Fibroblast of lung (primary cell): ENCODE data around the gene PSMD1. TPM values are rescaled to one million over a fixed set of nuclear protein-coding genes. Genes with fewer than 3 reads are reported as not detected.

ENCODE experiments used
- DNase-seq, 2 donors: peaks; one replicate each; pipeline versions ENCODE4 v3.0.0 to v3.0.0-alpha.2; 2010; ENCODE audit warnings: low read depth in 2 of 2
- H2AFZ ChIP-seq: 2 replicates; pipeline ENCODE4 v1.5.1; 2012; ENCODE audit warnings: low read length, control low read depth, inconsistent platforms
- H3K27ac ChIP-seq: 2 replicates; pipeline ENCODE4 v1.5.1; 2011; ENCODE audit warnings: low read length, control low read depth; ENCODE audit not compliant: insufficient read depth
- H3K27me3 ChIP-seq: 2 replicates; pipeline ENCODE4 v1.5.1; 2011; ENCODE audit warnings: mild to moderate bottlenecking, low read length; ENCODE audit not compliant: control insufficient read depth, insufficient read depth
- H3K36me3 ChIP-seq: 2 replicates; pipeline ENCODE4 v1.5.1; 2011; ENCODE audit warnings: low read length; ENCODE audit not compliant: control insufficient read depth, insufficient read depth
- H3K4me1 ChIP-seq: 2 replicates; pipeline ENCODE4 v1.5.1; 2011; ENCODE audit warnings: low read length; ENCODE audit not compliant: control insufficient read depth, insufficient read depth; ENCODE audit errors: extremely low read depth
- H3K4me2 ChIP-seq: 2 replicates; pipeline ENCODE4 v1.5.1; 2011; ENCODE audit warnings: low read length, control low read depth; ENCODE audit not compliant: insufficient read depth; ENCODE audit errors: extremely low read depth
- H3K4me3 ChIP-seq, 4 experiments: fragments of 200-600 bp in 1 of 4; sonication (generic) in 1 of 4; replicated peaks in 1 of 4; 2 replicates each; pipeline ENCODE4 v1.5.1; 2011 to 2016; ENCODE audit warnings: low read length in 4 of 4, low read depth in 3 of 4, mild to moderate bottlenecking in 3 of 4, control low read depth in 2 of 4, inconsistent platforms in 1 of 4, mixed read lengths in 1 of 4; ENCODE audit not compliant: insufficient read depth in 1 of 4; ENCODE audit errors: control extremely low read depth in 1 of 4
- H3K79me2 ChIP-seq: 2 replicates; pipeline ENCODE4 v1.5.1; 2012; ENCODE audit warnings: mild to moderate bottlenecking, low read length, inconsistent platforms; ENCODE audit not compliant: control insufficient read depth, insufficient read depth
- H3K9ac ChIP-seq: 2 replicates; pipeline ENCODE4 v1.5.1; 2011; ENCODE audit warnings: mild to moderate bottlenecking, low read length, control low read depth; ENCODE audit not compliant: insufficient read depth
- H3K9me3 ChIP-seq: 2 replicates; pipeline ENCODE4 v1.5.1; 2012; ENCODE audit warnings: low read depth, low read length; ENCODE audit not compliant: control insufficient read depth, insufficient read depth
- H4K20me1 ChIP-seq: 2 replicates; pipeline ENCODE4 v1.5.1; 2011; ENCODE audit warnings: low read length; ENCODE audit not compliant: control insufficient read depth, insufficient read depth; ENCODE audit errors: extremely low read depth
- CTCF ChIP-seq, 2 donors: IDR thresholded peaks in 1 of 2; conservative IDR thresholded peaks in 1 of 2; 1 replicate in 1 of 2; 2 replicates in 1 of 2; pipeline ENCODE4 v1.5.1; 2011 to 2012; ENCODE audit warnings: low read length in 2 of 2, control low read depth in 1 of 2, inconsistent platforms in 1 of 2, low read depth in 1 of 2, mild to moderate bottlenecking in 1 of 2
- EZH2 ChIP-seq: IDR thresholded peaks from 2 replicates; pipeline ENCODE4 v1.5.1; 2012; ENCODE audit warnings: low read length, control low read depth, mild to moderate bottlenecking; ENCODE audit errors: missing control alignments
- polyA plus RNA-seq, 2 donors: library from polyadenylated mRNA; depleted of rRNA in 1 of 2; stranded (reverse) in 1 of 2; unstranded in 1 of 2; fragments of >200 nt; gene quantifications; 2 replicates each; pipeline ENCODE4 v1.2.1, GENCODE V29; 2011 to 2012; ENCODE audit warnings: missing spikeins in 1 of 2
- total RNA-seq: library from RNA; depleted of rRNA; stranded (reverse); fragments of >200 nt; gene quantifications from 2 replicates; pipeline ENCODE4 v1.2.1, GENCODE V29; 2014

PSMD1 gene
- total and polyA plus RNA-seq, 2 donors (not counting 1 experiment from before 2014, with no cell fraction given), result 125 to 144 TPM

DNA sequence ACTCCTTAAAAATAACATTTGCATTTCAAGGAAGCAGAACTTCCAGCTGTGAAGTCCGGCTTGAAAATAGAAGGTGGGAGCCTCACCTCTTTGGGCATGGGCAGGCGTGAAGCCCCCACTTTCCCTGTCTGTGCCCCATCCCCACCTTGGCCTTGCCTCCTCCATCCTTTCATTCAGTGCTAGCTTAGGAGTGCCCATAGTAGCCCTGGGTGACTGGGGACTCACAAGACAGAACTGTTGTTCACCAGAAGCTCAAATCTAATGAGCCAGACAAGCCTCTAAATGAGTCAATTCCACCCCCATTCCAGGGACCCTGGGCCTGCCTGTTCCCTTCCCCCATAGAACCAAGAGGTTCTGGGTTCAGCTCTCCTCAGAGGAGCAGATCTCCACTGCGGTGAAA lies 40.7 kb upstream of the PSMD1 start:
- no peak overlapping the region for H3K4me3 ChIP-seq
- no peak overlapping the region for H2AFZ ChIP-seq
- H3K36me3 ChIP-seq, result no peaks in the 10 kb centered on the region
- TF ChIP-seq EZH2 (no peak), CTCF (conservative IDR thresholded peaks at IDR 0.05 in 1 of 2, IDR thresholded peaks at IDR 0.05 in 1 of 2; ENCODE audit: low read depth in 1 of 2, low read length in 2 of 2) (no peak)
- H3K27me3 ChIP-seq, result peaks cover 17% of the 10 kb centered on the region
- no peaks in the 10 kb centered on the region for H3K79me2 ChIP-seq
- no peaks in the 10 kb centered on the region for H3K4me1 ChIP-seq
- H3K9ac ChIP-seq, result no peak overlapping the region
- H3K27ac ChIP-seq, result no peak overlapping the region
- H3K9me3 ChIP-seq, result no peaks in the 10 kb centered on the region
- no peaks in the 10 kb centered on the region for H4K20me1 ChIP-seq
- H3K4me2 ChIP-seq, result no peak overlapping the region
- no peak for DNase-seq

GRCh38 chr2:231016566-231017230 lies 40.0 kb upstream of the PSMD1 start:
- Histone ChIP-seq H4K20me1 (no peaks in the 10 kb centered on the region), H3K36me3 (no peaks in the 10 kb centered on the region), H3K9ac (no peak overlapping the region), H3K79me2 (no peaks in the 10 kb centered on the region), H3K4me1 (no peaks in the 10 kb centered on the region), H3K4me2 (no peak overlapping the region), H3K4me3 (no peak overlapping the region), H3K27ac (no peak overlapping the region), H3K9me3 (no peaks in the 10 kb centered on the region), H2AFZ (no peak overlapping the region), H3K27me3 (peaks cover 16% of the 10 kb centered on the region)
- peak in 1 of 2 donors; percentile 15 for DNase-seq
- TF ChIP-seq EZH2, result no peak
- no peak for TF ChIP-seq CTCF (conservative IDR thresholded peaks at IDR 0.05 in 1 of 2, IDR thresholded peaks at IDR 0.05 in 1 of 2; ENCODE audit: low read depth in 1 of 2, low read length in 2 of 2)

DNA sequence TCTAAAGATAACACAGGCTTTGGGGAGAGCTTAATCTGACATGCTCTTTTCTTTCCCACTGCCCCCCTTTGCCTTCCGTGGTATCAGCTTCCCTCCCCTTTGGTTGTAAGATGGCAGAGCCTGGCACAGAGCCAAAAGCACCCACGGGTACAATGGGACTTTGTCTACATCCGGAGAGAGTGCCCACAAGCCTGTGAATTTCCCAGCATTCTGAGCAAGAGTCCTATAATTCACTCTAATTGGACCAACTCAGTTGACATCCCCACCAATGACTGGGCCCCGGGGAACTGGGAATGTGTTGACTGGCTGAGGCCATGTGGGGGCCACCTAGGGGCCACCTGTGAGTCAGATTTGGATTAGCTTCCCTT lies 39.5 kb upstream of the PSMD1 start:
- Histone ChIP-seq H3K4me2 (no peak overlapping the region), H3K27me3 (peaks cover 15% of the 10 kb centered on the region), H3K4me3 (no peak overlapping the region), H3K9me3 (no peaks in the 10 kb centered on the region), H2AFZ (no peak overlapping the region), H3K4me1 (no peaks in the 10 kb centered on the region), H3K79me2 (no peaks in the 10 kb centered on the region), H3K9ac (no peak overlapping the region), H3K27ac (no peak overlapping the region), H4K20me1 (no peaks in the 10 kb centered on the region), H3K36me3 (no peaks in the 10 kb centered on the region)
- no peak for DNase-seq
- TF ChIP-seq EZH2, result no peak
- TF ChIP-seq CTCF (conservative IDR thresholded peaks at IDR 0.05 in 1 of 2, IDR thresholded peaks at IDR 0.05 in 1 of 2; ENCODE audit: low read depth in 1 of 2, low read length in 2 of 2), result no peak
